GM19463 (cell line): Measurements from ENCODE around the gene ZNF391.
"Not testable (repeated sequence)": the region's sequence is repeated elsewhere in the genome, so short reads cannot be mapped to it uniquely, and the experiment has no call there.

Experiments
- ATAC-seq: cut with Tn5 transposase; IDR thresholded peaks from one replicate; pipeline ENCODE4 v1.9.1; 2021; ENCODE audit warnings: mild to moderate bottlenecking, moderate library complexity; ENCODE audit not compliant: unreplicated experiment

ZNF391 gene

GRCh38 chr6:27422651-27423332, 34.2 kb downstream of the ZNF391 start:
- ATAC-seq, result no peak

DNA sequence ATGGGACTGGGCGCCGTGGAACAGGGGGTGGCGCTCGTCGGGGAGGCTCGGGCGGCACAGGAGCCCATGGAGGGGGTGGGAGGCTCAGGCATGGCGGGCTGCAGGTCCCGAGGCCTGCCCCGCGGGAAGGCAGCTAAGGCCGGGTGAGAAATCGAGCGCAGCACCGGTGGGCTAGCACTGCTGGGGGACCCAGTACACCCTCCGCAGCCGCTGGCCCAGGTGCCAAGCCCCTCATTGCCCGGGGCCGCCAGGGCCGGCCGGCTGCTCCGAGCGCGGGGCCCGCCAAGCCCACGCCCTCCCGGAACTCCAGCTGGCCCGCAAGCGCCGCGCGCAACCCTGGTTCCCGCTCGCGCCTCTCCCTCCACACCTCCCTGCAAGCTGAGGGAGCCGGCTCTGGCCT, 36.3 kb downstream of the ZNF391 start:
- not testable (repeated sequence) for ATAC-seq

DNA sequence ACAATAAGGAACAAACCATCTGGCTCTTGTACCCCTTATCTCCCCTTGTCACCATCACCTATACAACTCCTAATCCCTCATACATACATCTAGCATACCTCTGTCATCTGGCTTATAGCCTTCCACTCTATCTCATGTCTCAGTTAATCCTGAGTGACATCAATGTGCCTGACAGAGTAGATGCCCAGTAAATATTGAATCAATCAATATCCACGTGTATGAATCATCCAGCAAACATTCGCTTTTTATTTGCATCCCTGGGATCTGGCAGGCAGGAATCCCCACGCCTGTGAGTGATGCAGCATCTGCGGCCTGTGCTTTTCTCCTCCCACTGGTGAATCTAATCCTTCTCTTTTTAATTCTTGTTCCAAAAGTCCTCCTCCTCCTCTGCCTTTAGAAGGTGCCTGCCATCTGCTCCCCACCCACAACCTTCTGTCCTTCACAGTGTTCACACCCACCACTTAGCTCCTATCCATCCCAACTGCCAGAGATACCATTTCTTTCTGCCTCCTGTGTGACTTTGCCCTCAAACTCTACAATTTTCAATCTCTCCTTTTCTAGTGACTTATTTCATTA, 37.6 kb downstream of the ZNF391 start:
- no peak for ATAC-seq

DNA sequence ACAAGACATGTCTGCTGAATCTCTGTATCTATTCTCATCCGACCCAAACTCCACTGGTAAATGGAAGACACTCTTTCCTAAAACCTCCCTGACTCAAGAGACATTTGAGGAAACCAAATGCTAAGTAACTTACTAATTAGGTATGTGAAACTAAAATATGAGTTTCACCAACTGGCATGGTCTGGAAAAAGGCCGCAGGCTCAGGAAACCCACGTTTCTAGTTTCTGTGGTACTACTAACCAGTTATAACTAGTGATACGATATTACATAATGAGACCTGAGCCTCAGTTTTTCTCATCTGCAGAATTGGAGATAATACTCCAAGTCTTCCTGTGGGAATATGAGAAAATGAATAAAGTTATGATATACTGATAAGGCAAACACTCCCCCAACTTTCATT, 39.9 kb downstream of the ZNF391 start:
- ATAC-seq, result no peak

GRCh38 chr6:27428966-27429365, 40.4 kb downstream of the ZNF391 start:
- ATAC-seq, result no peak

GRCh38 chr6:27433714-27434113, 45.2 kb downstream of the ZNF391 start:
- no peak for ATAC-seq

DNA sequence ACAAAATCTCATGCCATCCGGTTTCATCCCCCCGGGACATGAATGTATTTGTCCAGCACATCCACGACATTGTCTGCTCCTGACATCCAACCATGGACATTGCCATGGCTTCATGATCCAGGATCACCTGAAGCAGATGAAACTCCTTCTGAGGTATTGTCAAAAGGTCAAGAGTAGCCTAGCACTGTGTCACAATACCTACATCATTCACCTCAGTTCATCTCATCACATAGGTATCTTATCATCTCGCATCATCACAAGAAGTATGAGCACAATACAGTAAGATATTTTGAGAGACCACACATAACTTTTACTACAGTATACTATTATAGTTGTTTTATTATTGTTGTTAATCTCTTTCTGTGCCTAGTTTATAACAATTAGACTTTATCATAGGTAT, 50.8 kb downstream of the ZNF391 start:
- no peak for ATAC-seq

- ATAC-seq, result no peak
These were observed 52.4 kb downstream of the ZNF391 start for GRCh38 chr6:27441001-27441400.

- no peak for ATAC-seq
These were observed 54.4 kb downstream of the ZNF391 start for GRCh38 chr6:27442932-27443331.

DNA sequence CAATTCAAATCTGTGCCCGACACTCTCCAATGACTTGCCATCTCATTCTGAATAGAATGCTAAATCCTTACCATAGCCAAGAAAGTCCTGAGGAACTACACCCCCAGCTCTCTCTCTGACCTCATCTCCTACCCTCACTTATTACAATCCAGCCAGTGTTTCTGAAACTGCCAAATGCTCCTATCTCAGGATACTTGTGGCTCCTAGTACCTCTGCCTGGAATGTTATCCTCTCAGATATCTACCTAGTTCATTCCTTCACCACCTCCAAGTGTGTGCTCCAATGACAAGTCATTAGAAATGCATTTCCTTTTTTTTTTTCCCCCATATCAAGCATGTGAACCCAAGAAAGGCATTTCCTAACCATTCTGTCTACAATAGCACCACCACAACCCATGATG, 59.9 kb downstream of the ZNF391 start:
- no peak for ATAC-seq

DNA sequence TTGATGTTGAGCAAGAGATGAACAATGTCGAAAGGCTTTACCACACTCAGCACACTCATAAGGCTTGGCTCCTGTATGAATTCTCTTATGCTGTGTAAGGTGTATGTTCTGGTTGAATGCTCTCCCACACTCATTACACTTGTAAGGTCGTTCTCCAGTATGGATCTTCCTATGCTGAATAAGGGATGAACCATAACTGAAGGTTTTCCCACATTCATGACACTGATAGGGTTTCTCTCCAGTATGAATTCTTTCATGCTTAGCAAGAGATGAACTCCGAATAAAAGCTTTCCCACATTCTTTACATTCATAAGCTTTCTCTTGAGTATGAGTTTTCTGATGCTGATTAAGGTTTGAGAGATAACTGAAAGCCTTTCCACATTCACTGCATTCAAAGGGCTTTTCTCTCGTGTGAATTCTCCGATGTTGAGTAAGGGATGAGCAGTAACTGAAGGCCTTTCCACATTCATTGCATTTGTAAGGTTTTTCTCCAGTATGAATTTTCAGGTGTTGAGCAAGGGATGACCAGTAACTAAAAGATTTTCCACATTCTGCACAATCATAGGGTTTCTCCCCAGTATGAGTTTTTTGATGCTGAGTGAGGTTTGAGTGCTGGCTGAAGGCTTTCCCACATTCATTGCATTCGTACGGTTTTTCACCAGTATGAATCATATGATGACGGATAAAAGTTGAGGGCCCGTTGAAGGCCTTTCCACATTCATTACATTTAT, 63.3 kb downstream of the ZNF391 start:
- ATAC-seq, result no peak

GRCh38 chr6:27452496-27452897, 63.9 kb downstream of the ZNF391 start:
- ATAC-seq, result no peak
